Mammary epithelial cell (primary cell): Measurements from ENCODE around the gene RBM20.

Experiments
- EZH2 ChIP-seq: IDR thresholded peaks from 2 replicates; pipeline ENCODE4 v1.6.1; 2012; ENCODE audit warnings: low read length, inconsistent platforms, borderline replicate concordance
- TF ChIP-seq, protein P1 (sequence below), 2 donors: IDR thresholded peaks in 1 of 2; conservative IDR thresholded peaks in 1 of 2; 2 replicates each; pipeline ENCODE4 v1.5.1; 2011 to 2012; ENCODE audit warnings: inconsistent platforms in 2 of 2, low read length in 2 of 2, mild to moderate bottlenecking in 2 of 2, control low read depth in 1 of 2, low read depth in 1 of 2; ENCODE audit not compliant: insufficient read depth in 1 of 2; ENCODE audit errors: extremely low read depth in 1 of 2

DNA sequence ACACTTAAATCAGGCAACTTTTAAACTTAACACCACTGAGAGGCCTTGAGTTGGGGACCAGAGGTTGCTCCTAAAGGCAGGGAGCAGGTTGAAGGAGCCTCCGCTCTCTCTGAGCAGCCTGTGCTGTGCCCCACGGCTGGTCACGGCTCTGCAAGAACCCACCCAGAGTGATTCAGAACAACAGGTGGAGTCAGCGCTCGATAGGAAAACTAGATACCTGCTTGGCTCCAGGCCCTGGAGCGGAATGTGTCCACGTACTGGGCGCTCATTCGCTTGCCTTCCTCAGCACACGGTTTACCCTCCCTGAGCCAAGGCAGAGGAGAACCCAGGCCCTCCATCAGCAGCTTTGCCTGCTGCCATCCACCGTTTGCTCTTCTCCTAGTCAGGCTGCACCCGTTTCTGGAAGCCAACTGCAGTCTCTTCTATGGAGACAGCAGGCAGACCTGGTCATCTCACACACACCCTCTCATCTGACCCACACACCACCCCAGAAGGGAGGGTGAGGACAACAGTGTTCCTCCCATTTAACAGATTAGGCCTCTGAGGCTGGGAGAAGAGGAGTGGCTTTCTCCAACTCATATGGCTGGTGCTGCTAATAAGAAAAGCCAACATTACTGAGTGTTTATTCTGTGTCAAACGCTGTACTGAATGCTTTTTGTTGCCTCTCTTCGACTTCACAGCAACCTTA lies 189.9 kb downstream of the RBM20 start:
- no peak for TF ChIP-seq EZH2
- TF ChIP-seq, protein P1, sequence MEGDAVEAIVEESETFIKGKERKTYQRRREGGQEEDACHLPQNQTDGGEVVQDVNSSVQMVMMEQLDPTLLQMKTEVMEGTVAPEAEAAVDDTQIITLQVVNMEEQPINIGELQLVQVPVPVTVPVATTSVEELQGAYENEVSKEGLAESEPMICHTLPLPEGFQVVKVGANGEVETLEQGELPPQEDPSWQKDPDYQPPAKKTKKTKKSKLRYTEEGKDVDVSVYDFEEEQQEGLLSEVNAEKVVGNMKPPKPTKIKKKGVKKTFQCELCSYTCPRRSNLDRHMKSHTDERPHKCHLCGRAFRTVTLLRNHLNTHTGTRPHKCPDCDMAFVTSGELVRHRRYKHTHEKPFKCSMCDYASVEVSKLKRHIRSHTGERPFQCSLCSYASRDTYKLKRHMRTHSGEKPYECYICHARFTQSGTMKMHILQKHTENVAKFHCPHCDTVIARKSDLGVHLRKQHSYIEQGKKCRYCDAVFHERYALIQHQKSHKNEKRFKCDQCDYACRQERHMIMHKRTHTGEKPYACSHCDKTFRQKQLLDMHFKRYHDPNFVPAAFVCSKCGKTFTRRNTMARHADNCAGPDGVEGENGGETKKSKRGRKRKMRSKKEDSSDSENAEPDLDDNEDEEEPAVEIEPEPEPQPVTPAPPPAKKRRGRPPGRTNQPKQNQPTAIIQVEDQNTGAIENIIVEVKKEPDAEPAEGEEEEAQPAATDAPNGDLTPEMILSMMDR (conservative IDR thresholded peaks at IDR 0.05 in 1 of 2, IDR thresholded peaks at IDR 0.05 in 1 of 2; ENCODE audit: extremely low read depth in 1 of 2, insufficient read depth in 1 of 2, low read depth in 1 of 2, low read length in 2 of 2): no peak
